ENCODE data around the gene PBX1. TPM values are rescaled to one million over a fixed set of nuclear protein-coding genes. Genes with fewer than 3 reads are reported as not detected.

The PBX1 gene
- total RNA-seq, 1 donor from 2014 or later = 719 TPM

GRCh38 chr1:164863056-164863455, 304.1 kb downstream of the PBX1 start:
- no peak for TF ChIP-seq CTCF (IDR thresholded peaks at IDR 0.05; ENCODE audit: unreplicated experiment)
- H3K9me3 Mint-ChIP-seq = peaks cover 4% of the 10 kb centered on the region
- H3K27me3 Mint-ChIP-seq (ENCODE audit: low read depth) = no peaks in the 10 kb centered on the region
- no peak overlapping the region for H3K4me3 Mint-ChIP-seq
- peaks cover 20% of the 10 kb centered on the region for H3K4me1 Mint-ChIP-seq
- no peak overlapping the region for H3K27ac Mint-ChIP-seq
- no peaks in the 10 kb centered on the region for H3K36me3 Mint-ChIP-seq
- no peak for DNase-seq (ENCODE audit: low spot score in 2 of 2, unreplicated experiment in 2 of 2)

GRCh38 chr1:164864161-164864560, 305.2 kb downstream of the PBX1 start:
- H3K9me3 Mint-ChIP-seq = peaks cover 4% of the 10 kb centered on the region
- DNase-seq (ENCODE audit: low spot score in 2 of 2, unreplicated experiment in 2 of 2) = no peak
- H3K27me3 Mint-ChIP-seq (ENCODE audit: low read depth) = no peaks in the 10 kb centered on the region
- no peaks in the 10 kb centered on the region for H3K36me3 Mint-ChIP-seq
- no peak overlapping the region for H3K4me3 Mint-ChIP-seq
- no peak for TF ChIP-seq CTCF (IDR thresholded peaks at IDR 0.05; ENCODE audit: unreplicated experiment)
- no peak overlapping the region for H3K27ac Mint-ChIP-seq
- peaks cover 10% of the 10 kb centered on the region for H3K4me1 Mint-ChIP-seq

GRCh38 chr1:164865385-164865784, 306.4 kb downstream of the PBX1 start:
- Mint-ChIP-seq H3K27me3 (ENCODE audit: low read depth) (no peaks in the 10 kb centered on the region), H3K36me3 (no peaks in the 10 kb centered on the region), H3K4me3 (no peak overlapping the region), H3K9me3 (peaks cover 4% of the 10 kb centered on the region), H3K27ac (no peak overlapping the region), H3K4me1 (peaks cover 4% of the 10 kb centered on the region)
- DNase-seq (ENCODE audit: low spot score in 2 of 2, unreplicated experiment in 2 of 2) = no peak
- no peak for TF ChIP-seq CTCF (IDR thresholded peaks at IDR 0.05; ENCODE audit: unreplicated experiment)

- H3K27ac Mint-ChIP-seq = no peak overlapping the region
- H3K36me3 Mint-ChIP-seq = no peaks in the 10 kb centered on the region
- no peaks in the 10 kb centered on the region for H3K9me3 Mint-ChIP-seq
- peaks cover 2% of the 10 kb centered on the region for H3K4me1 Mint-ChIP-seq
- no peak for DNase-seq (ENCODE audit: low spot score in 2 of 2, unreplicated experiment in 2 of 2)
- no peaks in the 10 kb centered on the region for H3K27me3 Mint-ChIP-seq (ENCODE audit: low read depth)
- TF ChIP-seq CTCF (IDR thresholded peaks at IDR 0.05; ENCODE audit: unreplicated experiment) = no peak
- no peak overlapping the region for H3K4me3 Mint-ChIP-seq
Measured at GRCh38 chr1:164867590-164867989, 308.6 kb downstream of the PBX1 start.

- DNase-seq (ENCODE audit: low spot score in 2 of 2, unreplicated experiment in 2 of 2) = no peak
- Mint-ChIP-seq H3K36me3 (no peaks in the 10 kb centered on the region), H3K27ac (no peak overlapping the region), H3K4me1 (peaks cover 6% of the 10 kb centered on the region), H3K27me3 (ENCODE audit: low read depth) (no peaks in the 10 kb centered on the region), H3K4me3 (no peak overlapping the region), H3K9me3 (no peaks in the 10 kb centered on the region)
- TF ChIP-seq CTCF (IDR thresholded peaks at IDR 0.05; ENCODE audit: unreplicated experiment) = no peak
Measured at GRCh38 chr1:164868990-164869389, 310.0 kb downstream of the PBX1 start.

GRCh38 chr1:164875518-164875917, 316.5 kb downstream of the PBX1 start:
- Mint-ChIP-seq H3K27me3 (ENCODE audit: low read depth) (no peaks in the 10 kb centered on the region), H3K4me3 (no peak overlapping the region), H3K9me3 (no peaks in the 10 kb centered on the region)

More at GRCh38 chr1:164875518-164875917, 316.5 kb downstream of the PBX1 start:
- DNase-seq (ENCODE audit: low spot score in 2 of 2, unreplicated experiment in 2 of 2) = no peak
- Mint-ChIP-seq H3K27ac (no peak overlapping the region), H3K4me1 (peaks cover 6% of the 10 kb centered on the region), H3K36me3 (no peaks in the 10 kb centered on the region)
- TF ChIP-seq CTCF (IDR thresholded peaks at IDR 0.05; ENCODE audit: unreplicated experiment) = no peak
